GM19324 (cell line): ENCODE measurements around the gene ATP9A.
"Not testable (repeated sequence)": the region's sequence is repeated elsewhere in the genome, so short reads cannot be mapped to it uniquely, and the experiment has no call there.

Experiments
- ATAC-seq: cut with Tn5 transposase; IDR thresholded peaks from one replicate; pipeline ENCODE4 v1.9.1; 2021; ENCODE audit warnings: mild to moderate bottlenecking, moderate library complexity; ENCODE audit not compliant: unreplicated experiment, low FRiP score

ATP9A gene

GRCh38 chr20:51767867-51768758 lies at the start of gene ATP9A:
Gene ATP9A, minus strand, starts transcription at chr20:51768390. Its CDS starts 21 bp downstream, at chr20:51768369.
- no peak for ATAC-seq

DNA sequence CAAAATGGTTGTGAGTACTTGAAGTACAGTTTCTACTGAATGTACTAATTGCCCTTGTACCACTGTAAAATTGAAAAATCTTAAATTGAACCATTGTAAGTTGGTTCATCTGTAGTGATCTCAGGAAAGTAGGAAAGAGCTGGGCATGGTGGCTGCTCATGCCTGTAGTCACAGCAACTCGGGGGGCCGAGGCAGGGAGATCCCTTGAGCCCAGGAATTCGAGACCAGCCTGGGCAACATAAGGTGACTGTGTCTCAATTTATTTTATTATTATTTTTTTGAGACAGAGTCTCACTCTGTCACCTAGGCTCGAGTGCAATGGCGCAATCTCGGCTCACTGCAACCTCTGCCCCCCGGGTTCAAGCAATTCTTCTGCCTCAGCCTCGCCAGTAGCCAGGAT lies 48.7 kb upstream of the ATP9A start:
- ATAC-seq: not testable (repeated sequence)

- no peak for ATAC-seq
Observed at GRCh38 chr20:51815383-51816076, 47.3 kb upstream of the ATP9A start.

DNA sequence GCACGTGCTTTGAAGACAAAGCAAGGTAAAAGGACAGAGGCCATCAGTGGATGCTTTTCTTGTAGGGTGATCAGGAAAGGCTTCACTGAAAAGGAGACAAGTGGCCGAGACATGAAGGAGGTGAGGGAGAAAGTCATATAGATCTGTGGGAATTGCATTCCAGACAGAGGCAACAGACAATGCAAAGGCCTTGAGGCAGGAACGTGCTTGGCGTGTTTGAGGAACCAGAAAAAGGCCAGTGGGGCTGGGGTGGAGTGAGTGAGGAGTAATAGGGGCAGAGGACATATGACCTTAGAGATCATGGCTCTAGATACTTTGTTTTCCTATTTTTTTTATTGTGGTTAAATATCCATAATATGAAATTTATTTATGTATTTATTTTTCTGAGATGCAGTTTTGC lies 44.7 kb upstream of the ATP9A start:
- no peak for ATAC-seq

DNA sequence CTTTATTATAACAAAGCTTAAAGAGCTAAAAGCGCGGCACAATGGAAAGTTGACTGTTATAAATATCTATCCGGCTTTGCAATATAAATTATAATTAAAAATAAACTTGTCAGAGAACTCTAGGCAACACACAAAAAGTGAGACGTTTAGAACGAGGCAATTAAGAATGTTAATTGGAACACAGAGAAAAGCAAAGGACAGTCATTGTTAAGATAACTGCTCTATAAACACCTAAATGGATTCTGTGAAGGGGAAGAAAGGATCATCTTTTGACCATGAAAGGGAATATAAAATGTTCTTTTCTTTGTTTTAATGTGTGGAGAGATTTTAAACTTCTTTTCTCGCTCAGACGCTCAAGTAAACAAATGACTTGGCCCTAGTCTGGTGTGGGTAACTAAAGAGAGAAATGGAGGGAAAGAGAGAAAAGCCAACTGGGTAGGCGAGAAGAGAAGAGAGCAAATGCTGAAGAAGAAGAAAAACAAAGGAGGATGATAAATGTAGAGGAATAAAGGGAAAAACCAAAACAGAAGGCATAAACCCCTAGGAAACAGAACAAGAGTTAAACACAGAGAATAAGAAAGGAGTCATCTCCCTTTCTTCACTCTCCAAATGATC lies 43.4 kb upstream of the ATP9A start:
- ATAC-seq: no peak

DNA sequence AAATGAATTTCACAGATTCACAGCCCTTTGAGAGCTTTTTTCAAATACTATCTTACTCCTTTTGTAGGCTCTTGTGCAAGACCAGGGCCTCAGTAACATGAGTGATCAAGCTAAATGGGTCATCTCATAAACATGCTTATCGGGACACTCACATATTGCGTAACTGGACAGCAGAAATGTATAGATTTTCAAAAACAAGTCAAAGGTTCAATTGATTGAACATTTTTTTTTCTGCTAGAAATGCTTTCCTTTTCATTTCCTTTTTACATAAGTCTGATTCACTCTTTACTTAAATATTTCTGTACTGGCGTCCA lies 42.8 kb upstream of the ATP9A start:
- no peak for ATAC-seq

DNA sequence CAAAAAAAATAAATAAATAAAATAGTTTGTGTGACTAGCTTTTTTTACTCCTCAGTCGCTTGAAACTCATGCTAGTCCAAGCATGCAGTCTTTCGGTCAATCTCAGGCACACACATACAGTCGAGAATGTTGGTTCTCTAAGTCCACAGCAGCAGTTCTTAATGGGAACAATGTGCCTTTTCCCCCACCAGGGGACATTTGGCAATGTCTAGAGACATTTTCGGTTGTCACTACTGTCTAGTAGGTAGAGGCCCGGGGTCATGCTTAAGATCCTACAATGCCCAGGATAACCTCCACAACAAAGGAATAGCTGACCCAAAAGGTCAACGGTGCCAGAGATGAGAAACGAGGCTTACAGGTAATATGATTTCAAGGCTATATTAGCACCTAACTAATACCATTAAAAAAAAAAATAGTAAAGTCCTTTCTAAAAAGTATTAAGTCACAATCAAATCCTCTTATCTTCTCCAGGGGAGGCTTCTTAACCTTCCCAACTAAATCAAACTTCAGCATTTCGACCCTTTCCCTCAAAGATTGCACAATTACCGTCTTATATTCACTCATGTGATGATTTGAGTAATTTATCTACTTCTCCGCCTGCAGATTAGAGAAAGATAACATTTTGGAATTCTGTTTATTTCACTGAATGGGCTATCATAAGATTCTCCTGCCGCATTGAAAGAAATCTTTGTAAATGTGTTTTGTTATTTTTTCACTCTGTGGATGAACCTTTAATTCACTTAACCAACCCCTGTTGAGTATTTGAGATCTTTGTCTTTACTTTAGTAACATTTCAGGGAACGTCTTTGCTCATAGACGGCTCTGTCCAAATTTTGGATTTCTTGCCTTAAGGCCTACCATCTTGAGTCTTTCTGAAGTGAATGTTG lies 42.2 kb upstream of the ATP9A start:
- ATAC-seq: no peak

GRCh38 chr20:51807720-51808250 lies 39.6 kb upstream of the ATP9A start:
- no peak for ATAC-seq

- ATAC-seq: no peak
Observed at GRCh38 chr20:51804754-51805153, 36.6 kb upstream of the ATP9A start.

DNA sequence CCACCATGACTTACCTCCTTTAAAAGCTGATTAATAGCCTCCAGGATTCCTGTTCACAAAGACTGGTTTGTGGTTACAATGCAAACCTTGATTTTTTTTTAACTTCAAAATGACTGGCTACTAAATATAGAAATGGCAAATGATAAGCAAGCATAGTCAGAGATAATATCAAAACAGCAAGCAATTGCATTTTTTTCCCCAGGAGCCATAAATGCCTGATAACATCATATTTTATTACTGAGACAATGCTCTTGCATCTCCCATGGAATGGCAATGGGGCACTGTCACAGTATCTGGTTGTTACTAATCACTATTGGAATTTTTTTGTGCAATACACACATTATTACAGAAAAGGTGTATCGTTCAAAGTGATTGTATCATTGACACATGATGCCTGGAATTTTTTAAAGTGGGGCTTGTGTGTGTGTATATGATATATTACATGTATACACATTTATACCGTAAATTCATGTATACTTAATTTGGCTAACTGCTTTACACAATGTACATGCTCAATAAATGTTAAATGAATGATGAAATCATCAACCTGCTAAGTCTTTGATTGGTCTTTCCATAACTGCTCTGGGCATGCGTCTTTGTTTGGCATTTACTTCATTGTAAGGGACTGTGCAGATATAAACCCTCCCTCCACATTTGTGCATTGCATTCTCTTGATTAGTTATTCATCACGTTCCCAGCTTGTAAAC lies 35.1 kb upstream of the ATP9A start:
- no peak for ATAC-seq

GRCh38 chr20:51802170-51802751 lies 34.1 kb upstream of the ATP9A start, which contains the start of gene SALL4:
Gene SALL4, minus strand, starts transcription at chr20:51802521. Its CDS starts 113 bp downstream, at chr20:51802408.
- no peak for ATAC-seq

- ATAC-seq: no peak
Observed at GRCh38 chr20:51801823-51802123, 33.6 kb upstream of the ATP9A start.

DNA sequence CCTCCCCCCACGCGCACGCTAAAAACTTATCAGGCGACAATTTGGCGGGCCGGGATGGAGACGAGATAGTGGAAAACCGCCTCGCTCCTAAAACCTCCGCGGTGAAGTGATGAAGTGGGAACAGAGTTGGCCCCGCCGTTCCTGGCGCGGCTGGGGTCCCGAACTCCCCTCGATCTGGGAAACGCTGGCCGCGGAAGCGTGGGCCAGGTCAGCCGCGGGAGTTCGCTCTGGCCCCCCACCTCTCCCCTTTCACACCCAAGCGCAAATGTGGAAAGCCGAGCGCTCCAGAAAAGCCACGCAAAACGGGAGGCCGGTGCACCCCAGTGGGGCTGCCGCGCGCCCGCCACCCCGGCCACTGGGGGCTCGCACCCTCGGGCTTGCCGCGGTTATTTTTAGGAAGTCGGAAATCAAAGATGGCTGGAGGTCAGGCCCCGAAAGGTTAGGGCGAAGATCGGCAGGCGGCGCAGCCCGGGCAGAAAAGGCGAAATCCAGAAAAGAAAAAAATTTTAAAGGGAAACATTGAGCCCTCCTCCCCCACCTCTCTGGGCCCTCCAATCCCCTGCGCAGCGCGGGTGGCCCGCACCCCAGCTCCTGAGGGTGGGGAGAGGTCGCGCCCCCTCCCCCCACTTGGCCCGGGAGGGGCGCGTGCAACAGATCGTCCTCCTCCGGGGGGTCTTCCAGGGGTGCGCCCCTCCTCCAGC lies 33.1 kb upstream of the ATP9A start:
- no peak for ATAC-seq

DNA sequence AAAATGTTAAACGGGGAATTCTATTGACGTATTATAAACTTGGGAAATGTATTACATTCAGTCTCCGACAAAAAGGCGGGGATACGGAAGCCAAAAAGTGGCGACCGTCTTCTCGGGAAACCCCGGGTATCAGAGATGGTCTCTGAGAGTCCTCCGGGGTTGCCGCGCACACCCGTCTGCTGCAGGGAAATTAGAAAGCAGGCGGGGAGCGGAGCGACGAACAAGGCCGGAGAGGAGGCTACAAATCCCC lies 32.6 kb upstream of the ATP9A start:
- ATAC-seq: no peak

DNA sequence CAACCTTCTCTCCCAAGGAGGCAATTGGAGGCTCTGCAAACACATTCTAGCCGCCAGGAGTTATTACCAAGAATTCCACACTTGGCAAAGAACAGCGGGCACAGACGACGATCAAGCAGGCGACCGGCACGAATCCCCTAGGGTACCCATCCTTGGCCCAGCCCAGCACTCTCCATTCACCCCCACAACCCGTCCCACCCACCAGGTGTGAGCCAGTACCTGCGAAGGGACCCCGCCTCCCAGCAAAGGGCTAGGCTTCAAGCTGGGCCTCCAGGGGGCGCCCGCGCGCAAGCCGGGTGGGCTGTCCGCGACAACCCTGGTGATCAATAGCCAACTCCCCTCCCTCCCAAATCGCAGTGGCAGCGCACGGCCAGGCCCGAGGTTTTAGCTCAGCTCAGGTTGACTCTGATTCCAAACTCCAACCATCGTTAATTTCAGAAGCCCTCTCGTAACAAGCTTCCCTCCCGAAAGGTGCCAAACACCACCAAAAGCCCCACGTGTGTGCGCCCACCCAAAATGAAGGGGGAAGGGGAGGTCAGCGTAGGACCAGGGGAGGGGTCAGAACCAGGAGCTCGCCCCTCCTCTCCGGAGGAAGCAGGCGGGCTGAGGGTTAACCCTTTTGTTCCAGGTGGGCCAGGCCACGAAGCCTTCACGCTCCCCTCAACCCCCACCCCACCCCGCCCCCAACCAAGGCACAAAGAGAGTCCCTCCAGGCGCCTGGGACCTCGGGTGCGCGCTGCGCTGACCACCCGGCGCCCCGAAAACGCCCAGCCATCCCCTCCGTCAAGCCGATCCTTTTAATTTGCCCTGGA lies 32.1 kb upstream of the ATP9A start:
- no peak for ATAC-seq

GRCh38 chr20:51799401-51799860 lies 31.2 kb upstream of the ATP9A start:
- ATAC-seq: no peak

- ATAC-seq: no peak
Observed at GRCh38 chr20:51797357-51798025, 29.3 kb upstream of the ATP9A start.

DNA sequence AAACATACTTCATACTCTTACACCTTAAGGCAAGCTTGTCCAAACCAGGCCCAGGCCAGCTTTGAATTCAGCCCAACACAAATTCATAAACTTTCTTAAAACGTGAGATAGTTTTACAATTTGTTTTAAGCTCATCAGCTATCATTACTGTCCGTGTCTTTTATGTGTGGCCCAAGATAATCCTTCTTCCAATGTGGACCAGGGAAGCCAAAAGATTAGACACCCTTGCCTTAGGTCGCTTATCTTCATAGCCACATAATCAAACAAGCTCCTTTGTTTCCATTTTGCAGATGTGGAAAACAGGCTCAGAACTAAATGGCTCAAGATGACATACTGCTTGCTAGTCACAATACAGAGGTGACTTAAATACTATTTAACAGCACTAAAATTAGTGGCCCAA lies 28.1 kb upstream of the ATP9A start:
- ATAC-seq: no peak
